H1 (cell line): ENCODE data around the gene SPRED1. TPM values are rescaled to one million over a fixed set of nuclear protein-coding genes. Genes with fewer than 3 reads are reported as not detected.
A peak's percentile ranks its signal among the peaks of the same experiment; 100 is the strongest.

Source experiments
- CTCF ChIA-PET: fragments of 300-600 bp; sonication (Branson Sonifier 250); formaldehyde crosslinking; loops from one replicate; lab custom pipeline; 2021; ENCODE audit not compliant: partially characterized antibody; lab: Charles Lee
- POLR2A ChIA-PET: fragments of 300-600 bp; sonication (Branson Sonifier 250); formaldehyde crosslinking; loops from one replicate; lab custom pipeline; 2021; ENCODE audit warnings: inconsistent platforms; ENCODE audit not compliant: partially characterized antibody; lab: Charles Lee
- DNase-seq, 2 experiments: peaks; one replicate each; pipeline versions ENCODE4 v3.0.0 to v3.0.0-alpha.2; 2010 to 2022; ENCODE audit warnings: low spot score in 2 of 2, low read depth in 1 of 2, mixed read lengths in 1 of 2
- FAIRE-seq: peaks from 2 replicates; lab custom pipeline; 2011; peaks lifted over from hg19 to GRCh38; lab: Jason Lieb, UNC
- H2AFZ ChIP-seq: 2 replicates; pipeline ENCODE4 v1.8.1; 2012; ENCODE audit warnings: low read length, inconsistent platforms
- H2AK5ac ChIP-seq: 2 replicates; pipeline ENCODE4 v1.6.1; 2013; ENCODE audit warnings: low read depth, low read length
- H2BK120ac ChIP-seq: replicated peaks from 2 replicates; pipeline ENCODE3; 2013; ENCODE audit warnings: low read depth, low read length, inconsistent platforms
- H2BK12ac ChIP-seq: 2 replicates; pipeline ENCODE4 v1.6.1; 2013; ENCODE audit warnings: low read depth, low read length
- H2BK15ac ChIP-seq: 2 replicates; pipeline ENCODE4 v1.6.1; 2013; ENCODE audit warnings: low read length
- H2BK20ac ChIP-seq: 2 replicates; pipeline ENCODE4 v1.6.1; 2013; ENCODE audit warnings: low read length
- H2BK5ac ChIP-seq: 2 replicates; pipeline ENCODE4 v1.6.1; 2013; ENCODE audit warnings: low read depth, low read length
- H3K14ac ChIP-seq: 2 replicates; pipeline ENCODE4 v1.6.1; 2013; ENCODE audit warnings: inconsistent platforms; ENCODE audit not compliant: insufficient read length
- H3K18ac ChIP-seq: 2 replicates; pipeline ENCODE4 v1.6.1; 2013; ENCODE audit warnings: low read length; ENCODE audit errors: extremely low read depth
- H3K23ac ChIP-seq: 2 replicates; pipeline ENCODE4 v1.6.1; 2013; ENCODE audit warnings: inconsistent platforms; ENCODE audit not compliant: insufficient read length
- H3K23me2 ChIP-seq: 2 replicates; pipeline ENCODE4 v1.6.1; 2013; ENCODE audit warnings: low read depth, low read length
- H3K27ac ChIP-seq: 2 replicates; pipeline ENCODE4 v1.6.1; 2011; ENCODE audit warnings: low read depth, low read length, inconsistent platforms
- H3K27me3 ChIP-seq, 4 experiments: replicated peaks in 1 of 4; 1 replicate in 1 of 4; 2 replicates in 3 of 4; pipeline versions ENCODE4 v1.6.1 to v1.8.1; 2011 to 2013; ENCODE audit warnings: low read length in 3 of 4, mild to moderate bottlenecking in 3 of 4, inconsistent platforms in 2 of 4, mixed read lengths in 2 of 4, moderate library complexity in 1 of 4; ENCODE audit not compliant: control insufficient read depth in 3 of 4, insufficient read depth in 3 of 4; ENCODE audit errors: extremely low read depth in 1 of 4
- H3K36me3 ChIP-seq, 4 experiments: 2 replicates each; pipeline versions ENCODE4 v1.6.1 to v1.8.1; 2011 to 2013; ENCODE audit warnings: mild to moderate bottlenecking in 4 of 4, low read length in 3 of 4, moderate library complexity in 2 of 4, control low read depth in 1 of 4, inconsistent platforms in 1 of 4; ENCODE audit not compliant: insufficient read depth in 4 of 4, control insufficient read depth in 2 of 4
- H3K4ac ChIP-seq: replicated peaks from 2 replicates; pipeline ENCODE3; 2013; ENCODE audit warnings: low read length, low read depth, mixed read lengths, inconsistent platforms; ENCODE audit not compliant: insufficient read length
- H3K4me1 ChIP-seq, 4 experiments: replicated peaks in 1 of 4; 1 replicate in 1 of 4; 2 replicates in 3 of 4; pipeline versions ENCODE4 v1.6.1 to v1.8.1; 2011 to 2013; ENCODE audit warnings: low read length in 3 of 4, inconsistent platforms in 2 of 4, mixed read lengths in 1 of 4; ENCODE audit not compliant: insufficient read depth in 4 of 4, control insufficient read depth in 3 of 4
- H3K4me2 ChIP-seq, 2 experiments: 2 replicates each; pipeline versions ENCODE4 v1.6.1 to v1.8.1; 2011 to 2013; ENCODE audit warnings: low read depth in 2 of 2, low read length in 2 of 2, control low read depth in 1 of 2, inconsistent platforms in 1 of 2, mild to moderate bottlenecking in 1 of 2; ENCODE audit not compliant: insufficient read depth in 1 of 2
- H3K4me3 ChIP-seq, 4 experiments: fragments of 200-600, 300-600 bp in 1 of 4; sonication (generic), shearing (Covaris generic), sonication (Bioruptor Twin) in 1 of 4; 2 replicates each; pipeline versions ENCODE4 v1.5.1 to v1.8.1; 2011 to 2016; ENCODE audit warnings: low read length in 4 of 4, low read depth in 3 of 4, control low read depth in 2 of 4, inconsistent platforms in 2 of 4, mild to moderate bottlenecking in 2 of 4, mixed read lengths in 1 of 4, moderate library complexity in 1 of 4; ENCODE audit not compliant: insufficient read depth in 2 of 4; ENCODE audit errors: extremely low read depth in 1 of 4
- H3K56ac ChIP-seq: replicated peaks from 2 replicates; pipeline ENCODE3; 2013; ENCODE audit warnings: low read depth, mild to moderate bottlenecking, mixed read lengths, low read length, inconsistent platforms; ENCODE audit not compliant: insufficient read length
- H3K79me1 ChIP-seq: 2 replicates; pipeline ENCODE4 v1.6.1; 2013; ENCODE audit warnings: low read depth, low read length, control low read depth
- H3K79me2 ChIP-seq, 2 experiments: 2 replicates each; pipeline versions ENCODE4 v1.6.1 to v1.8.1; 2012 to 2013; ENCODE audit warnings: low read length in 2 of 2, mild to moderate bottlenecking in 2 of 2, inconsistent platforms in 1 of 2; ENCODE audit not compliant: insufficient read depth in 2 of 2, control insufficient read depth in 1 of 2
- H3K9ac ChIP-seq, 4 experiments: replicated peaks in 1 of 4; 1 replicate in 1 of 4; 2 replicates in 3 of 4; pipeline versions ENCODE4 v1.6.1 to v1.8.1; 2011 to 2013; ENCODE audit warnings: low read depth in 3 of 4, low read length in 3 of 4, control low read depth in 2 of 4, mild to moderate bottlenecking in 2 of 4, moderate library complexity in 2 of 4, inconsistent platforms in 1 of 4; ENCODE audit errors: extremely low read depth in 1 of 4
- H3K9me3 ChIP-seq, 2 experiments: 2 replicates each; pipeline versions ENCODE4 v1.6.1 to v1.8.1; 2012 to 2013; ENCODE audit warnings: mild to moderate bottlenecking in 2 of 2, moderate library complexity in 2 of 2, control low read depth in 1 of 2, inconsistent platforms in 1 of 2, low read depth in 1 of 2, low read length in 1 of 2, mixed read lengths in 1 of 2; ENCODE audit not compliant: insufficient read depth in 2 of 2
- H4K20me1 ChIP-seq, 2 experiments: replicated peaks in 1 of 2; 2 replicates each; pipeline versions ENCODE3 to v1.8.1; 2011 to 2013; ENCODE audit warnings: inconsistent platforms in 2 of 2, low read length in 2 of 2, mild to moderate bottlenecking in 1 of 2; ENCODE audit not compliant: insufficient read depth in 2 of 2, control insufficient read depth in 1 of 2
- H4K5ac ChIP-seq: 2 replicates; pipeline ENCODE4 v1.6.1; 2013; ENCODE audit warnings: low read length, low read depth, mixed read lengths, inconsistent platforms; ENCODE audit not compliant: insufficient read length
- H4K8ac ChIP-seq: 2 replicates; pipeline ENCODE4 v1.8.0; 2013; ENCODE audit warnings: mild to moderate bottlenecking, moderate library complexity, low read length, inconsistent platforms; ENCODE audit not compliant: insufficient read depth; ENCODE audit errors: extremely low read depth
- H4K91ac ChIP-seq: replicated peaks from 2 replicates; pipeline ENCODE3; 2013; ENCODE audit warnings: low read length, mixed read lengths, inconsistent platforms; ENCODE audit not compliant: insufficient read length
- TAF1 ChIP-seq: IDR thresholded peaks from 2 replicates; pipeline ENCODE4 v1.6.1; 2011; ENCODE audit warnings: mild to moderate bottlenecking, low read depth, low read length
- WGBS, 2 experiments: shearing (Covaris generic) in 1 of 2; methylation state at CpG; one replicate each; pipeline versions ENCODE4 v1.1.6 to v1.1.7; 2013 to 2015; ENCODE audit warnings: low lambda C conversion rate in 2 of 2, mixed read lengths in 2 of 2, inconsistent platforms in 1 of 2, low coverage in 1 of 2, missing lambda C conversion rate in 1 of 2; ENCODE audit not compliant: insufficient replicate concordance in 2 of 2, insufficient coverage in 1 of 2, insufficient read length in 1 of 2; ENCODE audit errors: extremely low coverage in 1 of 2, missing lambda C conversion rate in 1 of 2; 5-methylcytosine and 5-hydroxymethylcytosine counted together
- polyA plus RNA-seq, 7 experiments: library from polyadenylated mRNA; depleted of rRNA in 3 of 7; stranded (reverse) in 5 of 7; unstranded in 2 of 7; fragments of >200 nt in 5 of 7; fragments of 200-250 nt in 2 of 7; gene quantifications; 1 replicate in 5 of 7; 2 replicates in 1 of 7; 4 replicates in 1 of 7; pipeline versions ENCODE4 v1.2.1 to v1.2.3, GENCODE V29; 2011 to 2013; ENCODE audit warnings: missing spikeins in 2 of 7, mixed read lengths in 2 of 7
- total RNA-seq: library from RNA; stranded (reverse); fragmentation: NEBNext Ultra II Directional; extraction: Animal tissue kit (Norgen Biotek cat#: 25700); gene quantifications from 2 replicates; pipeline ENCODE4 v1.2.1, GENCODE V29; 2021

Gene SPRED1
- total and polyA plus RNA-seq, 2 of the 8 experiments (the other 6 are each of a cell fraction or from before 2014, with no cell fraction given): 5.5 to 30.3 TPM

- H2BK5ac ChIP-seq: no peak overlapping the region
- H4K20me1 ChIP-seq: no peaks in the 10 kb centered on the region
- no peak overlapping the region for H4K91ac ChIP-seq
- no peaks in the 10 kb centered on the region for H3K36me3 ChIP-seq
- H3K56ac ChIP-seq: no peak overlapping the region
- H3K9me3 ChIP-seq: no peaks in the 10 kb centered on the region
- no peak overlapping the region for H3K4me3 ChIP-seq
- H3K27ac ChIP-seq: no peak overlapping the region
- H2BK20ac ChIP-seq: 0 out of 2 replicates have a peak overlapping the region, but pooled peaks have one; percentile 15
- WGBS, 2 experiments: 85% methylated on average over 4 of the region's 4 CpGs; no CpG with 5 or more reads in 1 of the 2 experiments
- POLR2A ChIA-PET: no interaction called here
- TF ChIP-seq TAF1: no peak
- no peak overlapping the region for H2AK5ac ChIP-seq
- no peak for FAIRE-seq
- no peak overlapping the region for H4K8ac ChIP-seq
- H3K79me1 ChIP-seq: no peaks in the 10 kb centered on the region; the same call in 1 of the 2 replicates
- H3K9ac ChIP-seq: no peak overlapping the region
- no peaks in the 10 kb centered on the region for H3K79me2 ChIP-seq
- H4K5ac ChIP-seq: no peak overlapping the region
- no peak overlapping the region for H3K4ac ChIP-seq
- no peak overlapping the region for H2BK12ac ChIP-seq
- H3K27me3 ChIP-seq: no peaks in the 10 kb centered on the region
- DNase-seq: no peak
- H3K4me1 ChIP-seq: no peaks in the 10 kb centered on the region
- H3K23me2 ChIP-seq: no peaks in the 10 kb centered on the region
- no peak overlapping the region for H3K4me2 ChIP-seq
- no peak overlapping the region for H3K18ac ChIP-seq
- H3K14ac ChIP-seq: no peak overlapping the region
- H2BK15ac ChIP-seq: no peak overlapping the region
- no peak overlapping the region for H2BK120ac ChIP-seq
- no peak overlapping the region for H3K23ac ChIP-seq
- H2AFZ ChIP-seq: no peak overlapping the region
- CTCF ChIA-PET: interaction anchor here (0.7 kb wide), 1 partner anchor 48 kb away, joined by 3 read pairs; no protein-coding TSS in a partner anchor
Observed at GRCh38 chr15:38226608-38227266, 25.9 kb upstream of the SPRED1 start.
